Thoracic aorta (tissue), 2 donors: Measurements from ENCODE around the gene GPR3. TPM values are rescaled to one million over a fixed set of nuclear protein-coding genes. Genes with fewer than 3 reads are reported as not detected.

ENCODE experiments used
- ATAC-seq: fragments of 150-250 bp; one replicate; pipeline ENCODE4 v1.8.0; 2017; ENCODE audit warnings: low read depth; ENCODE audit not compliant: insufficient number of reproducible peaks, low FRiP score
- DNase-seq: peaks from one replicate; pipeline ENCODE4 v3.0.0-alpha.2; 2020; ENCODE audit warnings: low spot score
- H3K27ac ChIP-seq, 2 donors: fragments of 200-600 bp; sonication (generic); 1 replicate in 1 of 2; 2 replicates in 1 of 2; pipeline ENCODE4 v1.5.1; 2016; ENCODE audit warnings: mild to moderate bottlenecking in 2 of 2, moderate library complexity in 2 of 2
- H3K27me3 ChIP-seq: fragments of 200-600 bp; sonication (generic); replicated peaks from 2 replicates; pipeline ENCODE4 v1.6.0; 2016; ENCODE audit warnings: mild to moderate bottlenecking; ENCODE audit not compliant: insufficient read depth
- H3K36me3 ChIP-seq: fragments of 200-600 bp; sonication (generic); one replicate; pipeline ENCODE4 v1.5.1; 2016
- H3K4me1 ChIP-seq, 2 donors: fragments of 200-600 bp; sonication (generic); 1 replicate in 1 of 2; 2 replicates in 1 of 2; pipeline versions ENCODE4 v1.5.1 to v1.6.0; 2016; ENCODE audit warnings: low read depth in 2 of 2, mild to moderate bottlenecking in 1 of 2; ENCODE audit not compliant: control insufficient read depth in 1 of 2
- H3K4me3 ChIP-seq: fragments of 200-600 bp; sonication (generic); 2 replicates; pipeline ENCODE4 v1.5.1; 2016; ENCODE audit warnings: mild to moderate bottlenecking
- H3K9me3 ChIP-seq: fragments of 200-600 bp; sonication (generic); 2 replicates; pipeline ENCODE4 v1.5.1; 2016
- CTCF ChIP-seq: fragments of 200-600 bp; sonication (generic); IDR thresholded peaks from one replicate; pipeline ENCODE4 v1.5.1; 2019; ENCODE audit warnings: antibody characterized with exemption
- total RNA-seq, 2 donors: library from RNA; depleted of rRNA; stranded (reverse); fragments of >200 nt; gene quantifications; one replicate each; pipeline versions ENCODE4 v1.1.0 to v1.2.3, GENCODE V29; 2016

Gene GPR3
- total RNA-seq, 2 donors from 2014 or later, result not detected

- Histone ChIP-seq H3K36me3 (no peaks in the 10 kb centered on the region), H3K27ac (no peak overlapping the region), H3K9me3 (no peaks in the 10 kb centered on the region), H3K27me3 (no peaks in the 10 kb centered on the region), H3K4me3 (no peak overlapping the region), H3K4me1 (peaks cover 28 to 43% of the 10 kb centered on the region in 2 donors)
- DNase-seq, result no peak
- ATAC-seq, result no peak
- TF ChIP-seq CTCF, result no peak
Measured at GRCh38 chr1:27400082-27400962, 7.9 kb downstream of the GPR3 start.

GRCh38 chr1:27400963-27401341, 8.5 kb downstream of the GPR3 start:
- DNase-seq, result no peak
- H3K27ac ChIP-seq, result no peak overlapping the region
- peaks cover under 1% of the 10 kb centered on the region for H3K36me3 ChIP-seq
- ATAC-seq, result no peak
- TF ChIP-seq CTCF, result no peak
- peaks cover 31 to 50% of the 10 kb centered on the region in 2 donors for H3K4me1 ChIP-seq
- H3K4me3 ChIP-seq, result no peak overlapping the region
- H3K9me3 ChIP-seq, result no peaks in the 10 kb centered on the region
- no peaks in the 10 kb centered on the region for H3K27me3 ChIP-seq

GRCh38 chr1:27402349-27402754, 9.9 kb downstream of the GPR3 start:
- Histone ChIP-seq H3K36me3 (peaks cover 13% of the 10 kb centered on the region), H3K27ac (peak overlapping the region; percentile 72 to 87), H3K27me3 (no peaks in the 10 kb centered on the region), H3K9me3 (no peaks in the 10 kb centered on the region), H3K4me1 (peaks cover 31 to 51% of the 10 kb centered on the region in 2 donors), H3K4me3 (no peak overlapping the region)
- peak; percentile 43 for ATAC-seq
- TF ChIP-seq CTCF, result peak; percentile 59
- DNase-seq, result peak; percentile 41

GRCh38 chr1:27403065-27403726, 10.8 kb downstream of the GPR3 start:
- no peak for TF ChIP-seq CTCF

GRCh38 chr1:27403931-27404330, 11.5 kb downstream of the GPR3 start:
- ATAC-seq, result no peak
- TF ChIP-seq CTCF, result no peak
- peak overlapping the region; percentile 72 to 87 for H3K27ac ChIP-seq
- H3K4me3 ChIP-seq, result no peak overlapping the region
- H3K4me1 ChIP-seq, result peaks cover 31 to 51% of the 10 kb centered on the region in 2 donors
- no peaks in the 10 kb centered on the region for H3K9me3 ChIP-seq
- H3K36me3 ChIP-seq, result peaks cover 27% of the 10 kb centered on the region
- H3K27me3 ChIP-seq, result no peaks in the 10 kb centered on the region
- no peak for DNase-seq

More at GRCh38 chr1:27403065-27403726, 10.8 kb downstream of the GPR3 start:
- ATAC-seq (peak; percentile 36), DNase-seq (peak; percentile 62)
- Histone ChIP-seq H3K36me3 (peaks cover 21% of the 10 kb centered on the region), H3K27ac (peak overlapping the region; percentile 72 to 87), H3K4me1 (peaks cover 31 to 51% of the 10 kb centered on the region in 2 donors), H3K9me3 (no peaks in the 10 kb centered on the region), H3K27me3 (no peaks in the 10 kb centered on the region), H3K4me3 (peak overlapping the region; percentile 39)
